ENCODE data around the gene RFT1.

- no peak for TF ChIP-seq CTCF (IDR thresholded peaks at IDR 0.05)
- no peak for TF ChIP-seq EP300 (IDR thresholded peaks at IDR 0.05)
- no peak for TF ChIP-seq POLR2AphosphoS5 (IDR thresholded peaks at IDR 0.05)
- no peak for TF ChIP-seq POLR2A (IDR thresholded peaks at IDR 0.05)
Observed at GRCh38 chr3:53170325-53171063, 40.3 kb upstream of the RFT1 start.
